GM19468 (cell line): ENCODE measurements around the gene SLC22A12.

Experiments
- ATAC-seq: cut with Tn5 transposase; IDR thresholded peaks from one replicate; pipeline ENCODE4 v1.9.1; 2021; ENCODE audit warnings: mild to moderate bottlenecking, moderate library complexity, moderate number of reproducible peaks; ENCODE audit not compliant: unreplicated experiment; ENCODE audit errors: extremely low read depth

SLC22A12 gene

DNA sequence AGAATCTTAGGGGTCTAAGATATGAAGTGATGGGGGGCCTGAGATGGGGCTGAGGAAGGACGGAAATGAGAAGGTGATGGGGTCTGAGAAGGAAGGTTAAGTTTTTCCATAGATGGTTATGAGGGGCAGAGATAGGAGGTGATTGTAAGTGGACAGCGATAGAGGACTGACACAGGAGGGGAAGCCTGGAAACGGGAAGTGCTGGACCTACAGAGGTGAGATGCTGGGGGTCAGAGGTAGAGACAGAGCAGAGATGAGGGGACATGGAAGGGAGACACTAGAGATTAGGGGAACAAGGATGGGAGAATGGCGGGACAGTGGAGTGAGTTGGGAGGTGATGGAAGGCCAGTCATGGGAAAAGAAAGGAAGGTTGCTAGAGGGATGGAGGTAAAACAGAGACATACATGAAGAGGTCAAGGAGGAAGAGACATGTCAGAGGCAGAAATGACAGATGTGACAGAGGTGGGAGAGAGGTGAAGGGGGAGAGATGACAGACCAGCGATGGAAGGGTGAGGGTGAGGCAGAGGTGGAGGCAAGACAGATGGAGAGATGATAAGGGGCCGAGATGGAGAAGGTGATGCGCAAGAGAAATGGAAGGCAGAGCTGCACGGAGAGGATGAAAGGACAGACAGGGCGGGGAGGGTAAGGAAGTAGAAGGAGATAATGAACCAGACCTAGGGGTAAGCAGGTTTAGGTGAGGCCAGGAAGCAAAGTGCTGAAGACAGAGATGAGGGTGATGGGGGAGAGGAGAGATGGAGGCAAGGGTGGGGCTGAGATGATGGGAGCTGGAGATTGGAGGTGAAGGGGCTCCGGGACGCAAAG is 50.8 kb downstream of the SLC22A12 start:
- ATAC-seq, result no peak

DNA sequence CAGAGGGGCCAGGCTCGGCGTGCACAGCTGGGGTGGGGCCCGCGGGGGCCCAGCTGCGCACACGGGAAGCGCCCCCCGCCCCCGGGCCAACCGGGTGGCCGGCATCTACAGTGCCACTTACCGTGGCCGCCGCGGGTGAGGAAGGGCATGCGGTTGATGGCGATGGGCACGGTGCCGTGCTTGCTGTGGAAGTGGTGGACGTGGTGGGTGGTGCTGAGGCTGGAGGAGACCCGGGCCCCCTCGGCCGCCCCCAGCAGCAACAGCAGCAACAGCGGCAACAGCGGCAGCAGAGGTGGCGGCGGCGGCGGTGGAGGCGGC is 51.4 kb downstream of the SLC22A12 start:
- no peak for ATAC-seq

DNA sequence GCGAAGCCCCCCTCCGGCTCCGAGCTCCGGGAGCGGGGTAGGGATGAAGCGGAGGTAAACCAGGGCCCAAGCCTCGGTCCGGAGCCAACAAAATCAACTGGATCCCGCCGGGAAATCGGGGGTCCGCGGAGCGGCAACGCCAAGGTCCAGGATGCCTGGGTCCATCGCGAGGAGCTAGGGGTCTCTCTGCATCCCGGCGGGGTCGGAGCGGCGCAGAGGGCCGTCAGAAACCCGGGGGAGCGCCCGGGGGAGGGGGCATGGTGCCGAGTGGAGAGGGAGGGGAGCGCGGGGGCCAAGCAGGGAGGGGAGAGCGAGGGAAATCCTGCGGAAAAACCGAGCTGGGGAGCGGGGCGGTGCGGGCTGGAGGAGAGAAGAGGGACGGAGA is 51.8 kb downstream of the SLC22A12 start:
- ATAC-seq, result no peak

DNA sequence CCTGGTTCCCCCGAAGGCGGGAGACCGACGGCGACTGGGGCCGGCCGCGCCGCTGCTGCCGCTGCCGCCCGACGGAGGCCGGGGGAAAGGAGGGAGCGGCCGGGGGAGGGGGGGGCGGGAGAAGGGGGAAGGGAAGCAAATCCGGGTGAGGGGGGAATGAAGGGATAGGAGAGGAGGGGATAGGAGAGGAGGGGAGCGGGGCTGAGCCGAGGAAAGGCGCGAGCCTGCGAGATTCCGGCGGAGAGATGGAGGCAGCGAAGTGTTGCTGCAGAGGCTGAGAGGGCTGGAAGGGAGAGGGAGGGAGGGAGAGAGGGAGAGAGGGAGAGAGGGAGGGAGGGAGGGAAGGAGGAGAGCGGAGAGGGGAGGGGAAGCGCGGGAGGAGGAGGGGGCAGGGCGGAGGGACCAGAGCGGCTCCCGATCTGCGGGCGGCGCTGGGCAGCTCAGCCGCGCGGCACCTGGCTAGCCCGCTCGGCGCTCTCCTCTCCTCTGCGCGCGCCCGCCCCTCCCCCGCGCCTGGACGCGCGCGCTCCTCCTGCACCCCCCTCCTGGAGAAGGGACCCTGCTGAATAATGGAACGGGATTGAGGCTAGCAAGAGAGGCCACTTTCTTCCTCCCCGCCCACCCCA is 52.3 kb downstream of the SLC22A12 start:
- ATAC-seq, result no peak

DNA sequence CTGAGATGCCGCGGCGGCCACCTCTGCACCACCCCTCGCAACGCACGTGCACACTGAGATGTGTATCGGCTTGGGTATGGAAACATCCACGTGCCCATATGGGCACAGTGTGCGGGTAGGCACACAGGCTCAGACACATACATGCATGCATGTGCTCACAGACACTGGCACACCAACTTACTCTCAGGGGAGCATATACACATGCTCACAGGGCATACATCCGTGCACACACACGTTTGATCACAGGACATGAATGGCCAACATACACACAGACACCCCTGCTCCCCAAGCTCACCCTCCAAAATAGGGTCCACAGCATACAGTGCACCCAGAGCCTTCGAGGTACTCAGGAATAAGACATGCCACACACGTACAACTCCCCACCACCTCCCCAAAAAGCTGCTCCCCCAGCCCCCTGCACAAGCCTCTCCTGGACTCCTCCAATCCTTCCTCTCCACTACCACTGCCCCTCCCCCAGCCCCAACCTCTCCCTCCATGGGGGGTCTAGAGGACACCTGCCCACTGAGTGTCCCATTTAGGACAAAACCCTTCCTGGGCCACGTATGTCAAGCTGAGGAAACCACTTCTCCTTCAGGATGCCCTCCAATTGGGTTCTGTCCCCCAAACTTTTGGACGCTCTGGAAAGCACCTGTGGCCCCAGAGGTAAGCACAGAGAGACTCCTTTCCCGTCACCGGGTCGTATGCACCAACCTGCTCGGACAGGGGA is 53.1 kb downstream of the SLC22A12 start:
- ATAC-seq, result no peak

DNA sequence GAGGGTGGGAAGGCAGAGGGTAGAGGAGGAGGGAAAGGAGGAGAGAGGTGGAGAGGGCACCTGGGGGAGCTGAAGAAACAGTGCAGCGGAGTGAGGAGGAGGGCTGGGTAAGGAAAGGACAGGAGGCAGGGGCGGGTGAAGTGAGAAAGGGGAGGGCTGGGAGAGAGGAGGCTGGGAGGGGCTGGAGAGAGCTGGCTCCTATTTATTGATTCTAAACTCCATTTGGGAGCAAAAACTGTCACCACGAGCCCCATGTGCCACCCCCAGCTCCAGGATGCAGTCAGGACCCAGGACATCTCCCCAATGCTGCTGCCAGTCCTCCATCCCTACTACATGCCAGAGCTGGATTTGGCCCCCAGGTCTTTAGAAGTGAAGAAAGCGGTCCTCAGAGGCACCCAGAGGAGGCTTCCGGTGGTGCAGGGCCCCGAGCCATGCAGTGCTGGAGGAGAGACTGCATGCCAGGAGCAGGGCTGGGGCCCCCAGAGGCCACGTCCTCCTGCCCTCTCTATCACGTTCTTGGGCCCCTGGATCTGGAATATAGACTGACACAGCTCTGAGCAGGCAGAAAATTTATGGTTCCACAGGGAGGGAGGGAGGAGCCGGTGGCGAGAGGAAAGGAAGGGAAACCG is 53.7 kb downstream of the SLC22A12 start:
- ATAC-seq, result no peak

DNA sequence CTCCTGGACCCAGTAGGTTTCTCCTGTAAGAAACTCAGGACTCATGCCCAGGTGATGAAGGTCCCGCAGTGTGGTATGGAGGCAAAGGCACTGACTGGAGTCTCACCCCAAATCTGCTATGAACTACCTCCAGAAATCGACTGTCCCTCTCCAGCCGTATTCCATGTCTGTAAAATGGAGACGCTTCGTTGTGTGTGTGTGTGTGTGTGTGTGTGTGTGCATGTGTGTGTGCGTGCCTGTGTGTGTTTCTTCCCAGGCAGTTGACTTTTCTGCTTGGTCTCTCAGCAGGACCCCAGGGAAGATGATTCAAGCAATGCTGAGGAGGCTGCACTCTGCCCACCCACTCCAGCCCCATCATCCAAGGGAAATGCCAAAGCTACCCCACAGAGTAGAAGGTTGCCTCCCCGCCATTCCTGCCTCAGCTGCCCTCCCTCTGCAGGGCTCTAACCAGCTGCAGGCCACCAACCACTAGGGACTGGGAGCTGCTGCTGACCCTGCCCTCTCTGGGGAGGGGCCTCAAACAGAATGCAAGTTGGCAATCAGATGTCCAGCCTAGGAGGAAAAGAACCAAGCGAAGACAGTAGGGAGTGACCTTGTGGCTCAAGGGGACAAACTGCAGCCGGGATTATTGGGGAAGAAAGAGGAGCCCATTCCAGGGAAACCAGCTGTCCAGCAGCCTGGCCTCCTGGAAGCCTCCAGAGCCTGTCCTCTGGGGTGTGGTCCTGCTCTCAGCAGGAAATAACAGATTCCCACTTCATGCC is 56.2 kb downstream of the SLC22A12 start:
- no peak for ATAC-seq

DNA sequence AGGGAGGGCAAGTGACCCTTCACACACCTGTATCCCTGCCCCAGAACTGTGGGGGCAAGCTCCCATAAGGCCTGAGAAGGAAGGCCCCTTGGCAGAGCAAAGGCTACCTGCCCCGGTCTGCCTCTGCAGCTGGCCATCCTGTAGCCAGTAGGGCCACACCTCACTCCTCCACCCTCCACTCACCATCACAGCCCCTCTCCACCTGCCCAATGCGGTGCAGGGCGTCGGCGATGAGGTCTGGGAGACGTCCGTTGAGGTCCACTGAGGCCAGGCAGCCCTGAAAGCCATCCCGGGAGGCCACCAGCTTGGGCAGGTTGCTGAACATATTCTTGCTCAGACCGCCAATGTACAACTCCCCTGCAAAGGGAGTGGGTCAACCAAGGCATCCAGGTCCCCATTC is 57.5 kb downstream of the SLC22A12 start:
- ATAC-seq, result no peak

DNA sequence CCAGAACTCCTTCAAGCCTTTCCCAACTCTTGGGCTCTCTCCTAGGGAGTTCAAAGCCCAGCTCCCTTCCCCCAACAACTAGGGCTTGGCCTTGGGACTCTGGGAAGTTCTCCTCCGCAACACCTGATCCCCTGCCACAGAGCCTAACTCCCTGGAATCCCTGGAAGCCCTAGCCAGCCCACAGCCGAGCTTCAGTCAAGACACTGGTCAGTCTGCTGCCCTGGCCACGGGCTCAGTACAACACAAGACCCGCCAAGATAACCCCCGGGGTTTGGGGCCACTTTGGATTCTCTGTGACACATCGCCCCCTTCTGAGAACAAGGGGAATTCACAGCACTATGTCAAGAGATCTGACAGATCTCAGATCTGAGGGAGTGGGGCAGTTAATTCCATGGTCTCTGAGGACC is 58.3 kb downstream of the SLC22A12 start:
- ATAC-seq, result no peak

DNA sequence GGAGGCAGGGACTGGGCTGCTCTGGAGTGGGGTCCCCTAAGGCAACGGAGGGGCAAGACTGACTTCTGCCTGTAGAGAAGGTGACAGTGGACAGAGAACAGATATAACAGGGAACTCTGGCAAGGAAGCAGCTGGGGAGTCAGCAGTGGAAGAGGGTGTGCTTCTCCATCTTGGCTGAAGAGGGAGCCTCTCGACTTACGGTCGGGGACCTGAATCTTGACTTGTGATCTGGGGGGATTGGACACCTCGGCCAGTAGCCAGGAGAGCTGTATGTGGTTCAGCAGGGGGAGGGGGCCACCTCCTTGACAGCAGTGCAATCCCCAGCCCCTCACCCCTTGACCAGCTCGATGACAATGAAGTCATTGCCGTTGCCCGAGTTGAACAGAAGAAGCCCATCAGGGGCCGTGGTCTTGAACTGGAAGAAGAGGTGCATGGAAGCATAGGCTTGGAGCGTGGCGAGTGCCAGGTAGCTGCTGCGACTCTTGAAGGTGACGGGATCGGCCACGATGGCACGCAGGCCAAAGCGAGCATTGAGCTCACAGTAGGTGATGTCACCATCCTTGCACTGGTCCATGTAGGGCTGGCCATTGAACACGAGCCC is 60.0 kb downstream of the SLC22A12 start:
- no peak for ATAC-seq
